ENCODE data around the gene SNCAIP.

- TF ChIP-seq EZH2phosphoT487 (conservative IDR thresholded peaks at IDR 0.05; ENCODE audit: low read length): no peak
- TF ChIP-seq CTCF (IDR thresholded peaks at IDR 0.05; ENCODE audit: insufficient read depth, low read length, poor library complexity, severe bottlenecking): no peak
These were observed 161.9 kb downstream of the SNCAIP start for GRCh38 chr5:122473941-122474340.
